Measurements from ENCODE around the gene MGST3. TPM values are rescaled to one million over a fixed set of nuclear protein-coding genes. Genes with fewer than 3 reads are reported as not detected.
"Not testable (repeated sequence)": the region's sequence is repeated elsewhere in the genome, so short reads cannot be mapped to it uniquely, and the experiment has no call there.

Gene MGST3
- total RNA-seq, 2 experiments from 2014 or later: 49.1 to 52.1 TPM

- peak overlapping the region; percentile 99 for H3K4me3 Mint-ChIP-seq
- peak overlapping the region; percentile 99 for H3K27ac Mint-ChIP-seq
- no peaks in the 10 kb centered on the region for H3K27me3 Mint-ChIP-seq
- ATAC-seq: no peak
- peaks cover 11% of the 10 kb centered on the region for H3K36me3 Mint-ChIP-seq (ENCODE audit: low read depth)
- intact Hi-C loops (cut with DNase I, micrococcal nuclease): loop anchor here (1.0 to 5.0 kb wide), 10 partner anchors 67 to 1139 kb away; partner anchors contain the start of genes MGST3 (in 2 of the 2), UCK2 (in 2 of the 2), FAM78B (in 1 of the 2) and POGK (in 1 of the 2)
- ChIA-PET CTCF (interaction anchor here (0.8 to 2.3 kb wide), 10 partner anchors 15 to 331 kb away, joined by 3 to 12 read pairs (median 3); no protein-coding TSS in a partner anchor), POLR2A (interaction anchor here (1.9 kb wide), 1 partner anchor 13 kb away, joined by 8 read pairs; no protein-coding TSS in a partner anchor)
- peaks cover 33% of the 10 kb centered on the region for H3K4me1 Mint-ChIP-seq
- no peak for DNase-seq
- no peaks in the 10 kb centered on the region for H3K9me3 Mint-ChIP-seq (ENCODE audit: low read depth)
Observed at GRCh38 chr1:165698761-165699052, 67.7 kb downstream of the MGST3 start.

DNA sequence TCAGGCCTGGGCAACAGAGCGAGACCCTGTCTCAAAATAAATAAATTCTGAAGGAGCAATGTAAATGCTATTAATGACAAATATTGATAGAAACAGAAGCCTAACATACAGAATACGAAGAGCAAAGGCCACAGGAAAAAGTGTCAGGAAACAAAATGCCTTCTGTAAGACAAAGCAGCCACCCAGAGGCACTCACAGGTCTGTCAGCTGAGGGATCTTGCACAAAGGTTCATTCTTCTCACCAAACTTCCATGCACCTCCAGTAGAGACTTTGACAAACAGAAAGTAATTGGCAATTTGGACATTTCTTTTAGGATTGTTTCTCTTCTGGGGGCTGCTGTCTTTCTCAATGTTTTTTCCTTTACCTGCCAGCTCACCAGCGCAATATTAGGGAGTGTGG, 68.5 kb downstream of the MGST3 start:
- no peaks in the 10 kb centered on the region for H3K9me3 Mint-ChIP-seq (ENCODE audit: low read depth)
- H3K4me3 Mint-ChIP-seq: no peak overlapping the region
- ATAC-seq (no peak), DNase-seq (no peak)
- ChIA-PET CTCF (interaction anchor here (1.0 kb wide), 1 partner anchor 12 kb away, joined by 4 read pairs; no protein-coding TSS in a partner anchor), POLR2A (no interaction called here)
- H3K4me1 Mint-ChIP-seq: peaks cover 33% of the 10 kb centered on the region
- H3K27ac Mint-ChIP-seq: no peak overlapping the region
- peaks cover 5% of the 10 kb centered on the region for H3K36me3 Mint-ChIP-seq (ENCODE audit: low read depth)
- intact Hi-C loops (cut with DNase I, micrococcal nuclease): loop anchor here (2.0 to 5.0 kb wide), 5 partner anchors 128 to 1138 kb away; partner anchors contain the start of genes FAM78B (in 1 of the 2), POGK (in 1 of the 2) and UCK2 (in 1 of the 2)
- no peaks in the 10 kb centered on the region for H3K27me3 Mint-ChIP-seq

- H3K27ac Mint-ChIP-seq; CTCF ChIA-PET; H3K4me3 Mint-ChIP-seq; H3K9me3 Mint-ChIP-seq (ENCODE audit: low read depth); intact Hi-C loops (cut with DNase I, micrococcal nuclease); H3K36me3 Mint-ChIP-seq (ENCODE audit: low read depth); DNase-seq; H3K27me3 Mint-ChIP-seq; POLR2A ChIA-PET; ATAC-seq: not testable (repeated sequence)
- peaks cover 14% of the 10 kb centered on the region for H3K4me1 Mint-ChIP-seq
Observed at GRCh38 chr1:165701922-165702321, 70.9 kb downstream of the MGST3 start.

DNA sequence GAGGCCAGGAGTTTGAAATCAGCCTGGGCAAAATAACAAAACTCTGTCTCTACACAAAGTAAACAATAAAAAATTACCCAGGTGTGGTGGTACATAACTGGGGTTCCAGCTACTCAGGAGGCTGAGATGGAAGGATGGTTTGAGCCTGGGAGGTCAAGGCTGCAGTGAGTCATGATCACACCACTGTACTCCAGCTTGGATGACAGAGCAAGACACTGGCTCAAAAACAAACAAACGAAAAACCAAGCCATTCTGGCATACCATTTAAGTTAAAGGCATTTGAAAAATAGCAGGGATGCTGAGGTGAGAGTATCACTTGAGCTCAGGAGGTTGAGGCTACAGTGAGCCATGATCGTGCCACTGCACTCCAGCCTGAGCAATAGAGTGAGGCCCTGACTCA, 72.6 kb downstream of the MGST3 start:
- intact Hi-C loops (cut with DNase I, micrococcal nuclease): no loop called here
- Mint-ChIP-seq H3K9me3 (ENCODE audit: low read depth) (no peaks in the 10 kb centered on the region), H3K27ac (no peak overlapping the region), H3K36me3 (ENCODE audit: low read depth) (no peaks in the 10 kb centered on the region), H3K27me3 (peaks cover 7% of the 10 kb centered on the region), H3K4me1 (peaks cover 9% of the 10 kb centered on the region), H3K4me3 (no peak overlapping the region)
- ATAC-seq (no peak), DNase-seq (no peak)
- CTCF ChIA-PET: no interaction called here
- POLR2A ChIA-PET: interaction anchor here (0.6 to 0.7 kb wide), 2 partner anchors 25 to 1040 kb away, joined by 4 to 9 read pairs; no protein-coding TSS in a partner anchor

Other genes with a start within 250 kb of the MGST3 start
- gene RXRG, start 186.1 kb upstream of the MGST3 start, total RNA-seq: under 1 TPM in 1 of 2 experiments, not detected in 1; 0.16 TPM
- not detected for gene LRRC52, start 87.2 kb upstream of the MGST3 start, total RNA-seq
- 10 to 100 TPM; 29.0 to 37.6 TPM for gene ALDH9A1, start 67.3 kb downstream of the MGST3 start, total RNA-seq
- gene TMCO1, start 137.6 kb downstream of the MGST3 start, total RNA-seq: 10 to 100 TPM; 57.7 to 70.5 TPM
- 10 to 100 TPM; 69.4 to 81.5 TPM for gene UCK2, start 196.4 kb downstream of the MGST3 start, total RNA-seq

Measured in activated CD4-positive, alpha-beta T cell treated with anti-CD3 and anti-CD28 coated beads for 36 hours (primary cell).